ENCODE results near the gene WDR36.
"Not testable (repeated sequence)": the region's sequence is repeated elsewhere in the genome, so short reads cannot be mapped to it uniquely, and the experiment has no call there.

Gene WDR36

GRCh38 chr5:111135363-111135762, 43.2 kb downstream of the WDR36 start:
- DNase-seq (ENCODE audit: low read depth in 2 of 2) = no peak

- DNase-seq (ENCODE audit: low read depth in 2 of 2) = no peak
Observed at GRCh38 chr5:111135946-111136345, 43.8 kb downstream of the WDR36 start.

GRCh38 chr5:111138096-111138495, 45.9 kb downstream of the WDR36 start:
- DNase-seq (ENCODE audit: low read depth in 2 of 2) = no peak

GRCh38 chr5:111141471-111141870, 49.3 kb downstream of the WDR36 start:
- not testable (repeated sequence) for DNase-seq (ENCODE audit: low read depth in 2 of 2)

- DNase-seq (ENCODE audit: low read depth in 2 of 2) = no peak
Observed at GRCh38 chr5:111142932-111143331, 50.8 kb downstream of the WDR36 start.

- no peak for DNase-seq (ENCODE audit: low read depth in 2 of 2)
Observed at GRCh38 chr5:111143910-111144309, 51.8 kb downstream of the WDR36 start.

GRCh38 chr5:111144352-111144930, 52.3 kb downstream of the WDR36 start:
- no peak for DNase-seq (ENCODE audit: low read depth in 2 of 2)

- DNase-seq (ENCODE audit: low read depth in 2 of 2) = no peak
Observed at GRCh38 chr5:111146053-111146452, 53.9 kb downstream of the WDR36 start.

- DNase-seq (ENCODE audit: low read depth in 2 of 2) = no peak
Observed at GRCh38 chr5:111147502-111147901, 55.4 kb downstream of the WDR36 start.

- no peak for DNase-seq (ENCODE audit: low read depth in 2 of 2)
Observed at GRCh38 chr5:111151998-111152397, 59.9 kb downstream of the WDR36 start.

- no peak for DNase-seq (ENCODE audit: low read depth in 2 of 2)
Observed at GRCh38 chr5:111153483-111153882, 61.3 kb downstream of the WDR36 start.

- DNase-seq (ENCODE audit: low read depth in 2 of 2) = no peak
Observed at GRCh38 chr5:111153945-111154344, 61.8 kb downstream of the WDR36 start.

GRCh38 chr5:111158105-111158744, 66.1 kb downstream of the WDR36 start:
- DNase-seq (ENCODE audit: low read depth in 2 of 2) = peak; percentile 29 to 40

GRCh38 chr5:111159845-111160244, 67.7 kb downstream of the WDR36 start:
- DNase-seq (ENCODE audit: low read depth in 2 of 2) = no peak

GRCh38 chr5:111163000-111163399, 70.9 kb downstream of the WDR36 start:
- DNase-seq (ENCODE audit: low read depth in 2 of 2) = no peak

GRCh38 chr5:111165058-111165457, 72.9 kb downstream of the WDR36 start:
- no peak for DNase-seq (ENCODE audit: low read depth in 2 of 2)

GRCh38 chr5:111167551-111167950, 75.4 kb downstream of the WDR36 start:
- DNase-seq (ENCODE audit: low read depth in 2 of 2) = no peak

- DNase-seq (ENCODE audit: low read depth in 2 of 2) = no peak
Observed at GRCh38 chr5:111168608-111169007, 76.5 kb downstream of the WDR36 start.

- no peak for DNase-seq (ENCODE audit: low read depth in 2 of 2)
Observed at GRCh38 chr5:111169269-111169668, 77.1 kb downstream of the WDR36 start.

GRCh38 chr5:111170279-111170678, 78.1 kb downstream of the WDR36 start:
- no peak for DNase-seq (ENCODE audit: low read depth in 2 of 2)

- no peak for DNase-seq (ENCODE audit: low read depth in 2 of 2)
Observed at GRCh38 chr5:111172504-111172903, 80.4 kb downstream of the WDR36 start.

GRCh38 chr5:111173476-111173875, 81.3 kb downstream of the WDR36 start:
- no peak for DNase-seq (ENCODE audit: low read depth in 2 of 2)

Measured in stimulated activated CD8-positive, alpha-beta memory T cell treated with anti-CD3 and anti-CD28 coated beads, Interleukin-15, amount 100 ng/mL, for 48 hours (primary cell).